Measurements from ENCODE around the gene UBE2A.

UBE2A gene

GRCh38 chrX:119622356-119623232 lies 48.2 kb downstream of the UBE2A start (continued):
- TF ChIP-seq PATZ1 (tag by site-specific recombination; IDR thresholded peaks at IDR 0.05) = no peak
- TF ChIP-seq ZNF664 (tag by site-specific recombination; IDR thresholded peaks at IDR 0.05) = peak; percentile 98
- TF ChIP-seq TSHZ1 (tag by site-specific recombination; IDR thresholded peaks at IDR 0.05; ENCODE audit: borderline replicate concordance) = no peak
- TF ChIP-seq ZNF623 (tag by site-specific recombination; IDR thresholded peaks at IDR 0.05) = no peak
- TF ChIP-seq ZSCAN30 (tag by site-specific recombination; IDR thresholded peaks at IDR 0.05) = peak; percentile 58; the same call in 1 of the 2 replicates
- TF ChIP-seq KLF16 (tag by site-specific recombination; IDR thresholded peaks at IDR 0.05) = no peak
- TF ChIP-seq ZBTB10 (tag by site-specific recombination; IDR thresholded peaks at IDR 0.05) = no peak
- no peak for TF ChIP-seq PRDM10 (tag by site-specific recombination; IDR thresholded peaks at IDR 0.05)
- TF ChIP-seq FEZF1 (tag by site-specific recombination; IDR thresholded peaks at IDR 0.05) = peak; percentile 69
- TF ChIP-seq ZIC2 (tag by site-specific recombination; IDR thresholded peaks at IDR 0.05) = peak; percentile 58
- TF ChIP-seq ZNF174 (tag by site-specific recombination; IDR thresholded peaks at IDR 0.05) = no peak
- no peak for TF ChIP-seq ZNF311 (tag by site-specific recombination; IDR thresholded peaks at IDR 0.05; ENCODE audit: borderline replicate concordance)
- TF ChIP-seq ZNF585B (tag by site-specific recombination; IDR thresholded peaks at IDR 0.05) = no peak
- no peak for TF ChIP-seq ZNF558 (tag by site-specific recombination; IDR thresholded peaks at IDR 0.05)
- no peak for TF ChIP-seq ZNF544 (tag by site-specific recombination; IDR thresholded peaks at IDR 0.05)
- TF ChIP-seq HOXC10 (CRISPR knock-in tag; IDR thresholded peaks at IDR 0.05) = no peak
- TF ChIP-seq INSM2 (tag by site-specific recombination; IDR thresholded peaks at IDR 0.05) = no peak
- TF ChIP-seq ZNF2 (tag by site-specific recombination; IDR thresholded peaks at IDR 0.05) = no peak
- peak; percentile 54; the same call in 1 of the 2 replicates for TF ChIP-seq OSR2 (tag by site-specific recombination; IDR thresholded peaks at IDR 0.05)
- 0 out of 2 replicates have a peak, but pooled peaks have one; percentile 29 for TF ChIP-seq ZEB2 (tag by site-specific recombination; IDR thresholded peaks at IDR 0.05)
- no peak for TF ChIP-seq ZBTB48 (tag by site-specific recombination; IDR thresholded peaks at IDR 0.05)
- no peak for TF ChIP-seq MYNN (tag by site-specific recombination; IDR thresholded peaks at IDR 0.05; ENCODE audit: borderline replicate concordance)
- no peak for TF ChIP-seq ZNF175 (tag by site-specific recombination; IDR thresholded peaks at IDR 0.05)
- TF ChIP-seq ZNF660 (tag by site-specific recombination; IDR thresholded peaks at IDR 0.05) = peak; percentile 99
- TF ChIP-seq ZNF501 (tag by site-specific recombination; IDR thresholded peaks at IDR 0.05) = no peak
- TF ChIP-seq ZNF596 (tag by site-specific recombination; IDR thresholded peaks at IDR 0.05) = no peak
